ENCODE data around the gene LIX1.

DNA sequence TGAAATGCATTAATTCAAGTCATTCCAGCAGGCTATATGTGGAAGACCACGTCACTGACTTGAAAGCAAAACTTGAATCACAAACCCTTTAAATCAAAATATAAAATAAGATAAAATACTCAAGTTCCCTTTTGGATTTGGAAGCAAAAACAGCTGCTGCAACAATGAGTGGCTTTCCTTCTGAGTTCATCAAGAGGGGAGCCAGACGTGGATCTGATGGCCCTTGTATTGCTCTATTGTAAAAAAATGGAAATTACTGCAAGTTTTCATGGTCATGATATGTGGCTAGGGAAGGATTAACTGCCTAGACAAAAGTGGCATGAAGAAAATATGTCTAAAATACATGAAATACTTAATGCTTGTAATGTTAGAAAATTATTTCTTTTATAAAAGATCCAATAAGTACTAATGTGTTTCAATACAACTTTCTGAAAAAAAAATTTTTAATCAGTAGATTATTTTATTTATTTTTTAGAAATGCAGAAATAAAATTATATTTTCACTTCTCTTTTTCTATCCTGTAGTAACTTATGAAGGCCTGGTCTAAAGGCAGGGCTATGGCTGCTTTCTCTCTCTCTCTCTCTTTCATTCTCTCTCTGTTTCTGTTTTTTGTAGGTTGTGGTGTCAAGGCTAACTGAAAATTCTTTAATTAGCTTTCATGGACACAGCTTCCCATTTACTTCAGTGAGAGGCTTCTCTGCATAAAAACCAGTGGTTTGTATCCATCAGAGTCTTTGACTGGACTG lies 24.0 kb downstream of the LIX1 start:
- TF ChIP-seq EZH2phosphoT487 (IDR thresholded peaks at IDR 0.05), result no peak
- TF ChIP-seq, protein P1, sequence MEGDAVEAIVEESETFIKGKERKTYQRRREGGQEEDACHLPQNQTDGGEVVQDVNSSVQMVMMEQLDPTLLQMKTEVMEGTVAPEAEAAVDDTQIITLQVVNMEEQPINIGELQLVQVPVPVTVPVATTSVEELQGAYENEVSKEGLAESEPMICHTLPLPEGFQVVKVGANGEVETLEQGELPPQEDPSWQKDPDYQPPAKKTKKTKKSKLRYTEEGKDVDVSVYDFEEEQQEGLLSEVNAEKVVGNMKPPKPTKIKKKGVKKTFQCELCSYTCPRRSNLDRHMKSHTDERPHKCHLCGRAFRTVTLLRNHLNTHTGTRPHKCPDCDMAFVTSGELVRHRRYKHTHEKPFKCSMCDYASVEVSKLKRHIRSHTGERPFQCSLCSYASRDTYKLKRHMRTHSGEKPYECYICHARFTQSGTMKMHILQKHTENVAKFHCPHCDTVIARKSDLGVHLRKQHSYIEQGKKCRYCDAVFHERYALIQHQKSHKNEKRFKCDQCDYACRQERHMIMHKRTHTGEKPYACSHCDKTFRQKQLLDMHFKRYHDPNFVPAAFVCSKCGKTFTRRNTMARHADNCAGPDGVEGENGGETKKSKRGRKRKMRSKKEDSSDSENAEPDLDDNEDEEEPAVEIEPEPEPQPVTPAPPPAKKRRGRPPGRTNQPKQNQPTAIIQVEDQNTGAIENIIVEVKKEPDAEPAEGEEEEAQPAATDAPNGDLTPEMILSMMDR (IDR thresholded peaks at IDR 0.05), result no peak
